Loucy (cell line): Measurements from ENCODE around the gene PLD5.

Experiments
- H2AFZ ChIP-seq: fragments of 200-600 bp; sonication (generic); 2 replicates; pipeline ENCODE4 v1.6.0; 2016; ENCODE audit warnings: antibody characterized with exemption, mild to moderate bottlenecking, low read length, moderate library complexity
- H3F3A ChIP-seq: fragments of 200-600 bp; 2 replicates; pipeline ENCODE4 v1.6.0; 2016; ENCODE audit warnings: antibody characterized with exemption, low read depth, mild to moderate bottlenecking
- H3K27me3 ChIP-seq: fragments of 200-600 bp; sonication (generic); 2 replicates; pipeline ENCODE4 v1.6.1; 2014; ENCODE audit warnings: low read length, mild to moderate bottlenecking; ENCODE audit not compliant: insufficient read depth, poor library complexity, severe bottlenecking
- H3K36me3 ChIP-seq: fragments of 200-600 bp; sonication (generic); 2 replicates; pipeline ENCODE4 v1.6.1; 2016; ENCODE audit warnings: low read length; ENCODE audit not compliant: insufficient read depth
- H3K4me1 ChIP-seq: fragments of 200-600 bp; sonication (generic); 2 replicates; pipeline ENCODE4 v1.5.1; 2014; ENCODE audit warnings: low read length, mild to moderate bottlenecking; ENCODE audit not compliant: insufficient read depth, poor library complexity, severe bottlenecking
- H3K4me2 ChIP-seq: fragments of 200-600 bp; sonication (generic); 2 replicates; pipeline ENCODE4 v1.6.0; 2014; ENCODE audit warnings: antibody characterized with exemption, low read length, low read depth, mild to moderate bottlenecking; ENCODE audit not compliant: poor library complexity, severe bottlenecking
- H3K4me3 ChIP-seq: fragments of 200-600 bp; sonication (generic); 2 replicates; pipeline ENCODE4 v1.5.1; 2014; ENCODE audit warnings: low read length, mild to moderate bottlenecking, mixed read lengths; ENCODE audit not compliant: poor library complexity, severe bottlenecking
- H3K79me2 ChIP-seq: fragments of 200-600 bp; sonication (generic); 2 replicates; pipeline ENCODE4 v1.6.1; 2014; ENCODE audit warnings: low read length; ENCODE audit not compliant: insufficient read depth
- H3K9ac ChIP-seq: fragments of 200-600 bp; sonication (generic); 2 replicates; pipeline ENCODE4 v1.6.0; 2014; ENCODE audit warnings: mild to moderate bottlenecking, low read depth, low read length, moderate library complexity; ENCODE audit not compliant: poor library complexity, severe bottlenecking
- H3K9me2 ChIP-seq: fragments of 200-600 bp; sonication (generic); replicated peaks from 2 replicates; pipeline ENCODE4 v1.6.1; 2016; ENCODE audit warnings: low read depth, low read length, mixed read lengths
- H3K9me3 ChIP-seq: fragments of 200-600 bp; sonication (generic); 2 replicates; pipeline ENCODE4 v1.6.1; 2014; ENCODE audit warnings: mild to moderate bottlenecking, antibody characterized with exemption, low read length, low read depth; ENCODE audit not compliant: insufficient read depth
- H4K20me1 ChIP-seq: fragments of 200-600 bp; sonication (generic); 2 replicates; pipeline ENCODE4 v1.6.0; 2014; ENCODE audit warnings: antibody characterized with exemption, low read length, mild to moderate bottlenecking; ENCODE audit not compliant: insufficient read depth, poor library complexity, severe bottlenecking
- EZH2phosphoT487 ChIP-seq: fragments of 200-600 bp; IDR thresholded peaks from 2 replicates; pipeline ENCODE4 v1.6.1; 2018; ENCODE audit warnings: antibody characterized with exemption, mild to moderate bottlenecking, moderate library complexity, borderline replicate concordance
- TF ChIP-seq, protein P1 (sequence below): fragments of 200-600 bp; sonication (generic); conservative IDR thresholded peaks from 2 replicates; pipeline ENCODE4 v1.5.1; 2014; ENCODE audit warnings: mild to moderate bottlenecking, antibody characterized with exemption, low read length

The PLD5 gene

DNA sequence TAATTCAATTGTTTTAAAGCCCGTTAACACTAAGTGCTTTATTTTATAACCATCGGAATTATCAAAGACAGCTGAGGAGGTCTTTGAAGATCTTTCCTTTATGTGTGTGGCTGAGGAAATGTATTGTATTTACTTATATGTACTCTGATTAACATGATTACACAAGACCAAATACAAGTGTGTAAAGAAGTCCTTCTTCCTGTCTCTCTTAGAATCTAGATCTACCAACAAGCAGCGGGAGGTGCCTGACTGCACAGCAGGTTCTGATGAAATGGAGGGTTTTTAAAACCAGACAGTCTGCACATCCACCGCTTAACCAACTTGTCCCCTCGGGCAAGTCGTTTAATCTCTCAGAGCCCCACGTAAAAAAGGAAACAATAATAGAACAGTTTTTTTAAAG lies 285.1 kb downstream of the PLD5 start:
- H3K27me3 ChIP-seq: no peaks in the 10 kb centered on the region
- H3K4me3 ChIP-seq: no peak overlapping the region
- no peaks in the 10 kb centered on the region for H4K20me1 ChIP-seq
- TF ChIP-seq, protein P1, sequence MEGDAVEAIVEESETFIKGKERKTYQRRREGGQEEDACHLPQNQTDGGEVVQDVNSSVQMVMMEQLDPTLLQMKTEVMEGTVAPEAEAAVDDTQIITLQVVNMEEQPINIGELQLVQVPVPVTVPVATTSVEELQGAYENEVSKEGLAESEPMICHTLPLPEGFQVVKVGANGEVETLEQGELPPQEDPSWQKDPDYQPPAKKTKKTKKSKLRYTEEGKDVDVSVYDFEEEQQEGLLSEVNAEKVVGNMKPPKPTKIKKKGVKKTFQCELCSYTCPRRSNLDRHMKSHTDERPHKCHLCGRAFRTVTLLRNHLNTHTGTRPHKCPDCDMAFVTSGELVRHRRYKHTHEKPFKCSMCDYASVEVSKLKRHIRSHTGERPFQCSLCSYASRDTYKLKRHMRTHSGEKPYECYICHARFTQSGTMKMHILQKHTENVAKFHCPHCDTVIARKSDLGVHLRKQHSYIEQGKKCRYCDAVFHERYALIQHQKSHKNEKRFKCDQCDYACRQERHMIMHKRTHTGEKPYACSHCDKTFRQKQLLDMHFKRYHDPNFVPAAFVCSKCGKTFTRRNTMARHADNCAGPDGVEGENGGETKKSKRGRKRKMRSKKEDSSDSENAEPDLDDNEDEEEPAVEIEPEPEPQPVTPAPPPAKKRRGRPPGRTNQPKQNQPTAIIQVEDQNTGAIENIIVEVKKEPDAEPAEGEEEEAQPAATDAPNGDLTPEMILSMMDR: no peak
- TF ChIP-seq EZH2phosphoT487: no peak
- H3F3A ChIP-seq: no peaks in the 10 kb centered on the region
- H3K9me3 ChIP-seq: no peaks in the 10 kb centered on the region
- H2AFZ ChIP-seq: no peak overlapping the region
- no peak overlapping the region for H3K9ac ChIP-seq
- H3K9me2 ChIP-seq: no peaks in the 10 kb centered on the region
- H3K4me1 ChIP-seq: no peaks in the 10 kb centered on the region
- no peaks in the 10 kb centered on the region for H3K79me2 ChIP-seq
- no peak overlapping the region for H3K4me2 ChIP-seq
- H3K36me3 ChIP-seq: no peaks in the 10 kb centered on the region

DNA sequence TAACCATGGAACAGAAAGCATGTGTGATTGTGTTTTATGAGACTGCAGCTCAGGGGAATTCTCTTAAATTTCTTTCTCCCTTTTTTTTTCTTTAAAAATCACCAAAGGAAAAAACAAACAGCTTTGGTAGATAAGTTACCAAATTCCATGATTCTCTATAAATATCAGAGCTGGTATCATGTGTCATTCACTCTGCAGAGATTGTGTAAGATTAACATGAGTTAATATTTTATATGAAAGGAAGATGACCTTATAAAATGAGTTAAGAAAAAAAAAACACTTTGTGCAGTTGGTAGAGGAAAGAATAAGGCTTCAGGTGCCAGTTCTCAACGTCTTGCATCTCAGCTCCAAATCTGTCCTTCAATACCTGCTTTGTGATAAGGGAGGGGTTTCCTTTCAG lies 287.4 kb downstream of the PLD5 start:
- Histone ChIP-seq H3K9me3 (no peaks in the 10 kb centered on the region), H3K4me1 (no peaks in the 10 kb centered on the region), H3K27me3 (no peaks in the 10 kb centered on the region), H3K36me3 (no peaks in the 10 kb centered on the region), H2AFZ (no peak overlapping the region), H3K4me2 (no peak overlapping the region), H3K9ac (no peak overlapping the region), H4K20me1 (no peaks in the 10 kb centered on the region), H3K4me3 (no peak overlapping the region), H3F3A (no peaks in the 10 kb centered on the region), H3K79me2 (no peaks in the 10 kb centered on the region), H3K9me2 (no peaks in the 10 kb centered on the region)
- TF ChIP-seq, protein P1: no peak
- TF ChIP-seq EZH2phosphoT487: no peak

DNA sequence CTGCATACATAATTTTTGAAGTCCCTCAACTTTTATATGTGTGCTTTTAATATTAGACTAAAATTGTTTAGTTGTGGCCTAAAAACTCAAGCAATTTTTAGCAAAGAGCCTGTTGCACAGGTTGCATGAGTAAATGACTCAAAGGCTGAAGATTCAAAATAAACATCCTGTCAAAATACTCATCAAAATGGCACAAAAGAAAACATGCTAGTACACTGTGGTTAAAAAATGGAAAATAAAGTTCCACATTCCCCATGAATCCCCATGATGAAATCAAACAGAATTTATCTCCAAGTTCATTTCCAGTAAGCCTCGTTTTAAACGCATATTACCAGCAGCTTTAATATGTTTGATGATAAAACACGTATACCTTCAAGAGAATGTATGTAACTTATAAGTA lies 295.5 kb downstream of the PLD5 start:
- Histone ChIP-seq H3K9ac (no peak overlapping the region), H3K79me2 (no peaks in the 10 kb centered on the region), H3K4me1 (no peaks in the 10 kb centered on the region), H3K4me2 (no peak overlapping the region), H3K36me3 (no peaks in the 10 kb centered on the region), H2AFZ (no peak overlapping the region), H3K9me3 (no peaks in the 10 kb centered on the region), H3K27me3 (no peaks in the 10 kb centered on the region), H4K20me1 (no peaks in the 10 kb centered on the region), H3K4me3 (no peak overlapping the region), H3F3A (no peaks in the 10 kb centered on the region), H3K9me2 (no peaks in the 10 kb centered on the region)
- TF ChIP-seq EZH2phosphoT487: no peak
- TF ChIP-seq, protein P1: no peak
